Trophoblast cell (in vitro differentiated cells and primary cell): ENCODE data around the gene ATXN1.
A peak's percentile ranks its signal among the peaks of the same experiment; 100 is the strongest.

Source experiments
- DNase-seq, 2 donors: peaks; one replicate each; pipeline ENCODE4 v3.0.0-alpha.2; 2016
- H2AFZ ChIP-seq: 2 replicates; pipeline ENCODE4 v1.6.1; 2013; ENCODE audit warnings: low read length, moderate library complexity, mild to moderate bottlenecking; ENCODE audit not compliant: insufficient read depth, poor library complexity
- H2AK5ac ChIP-seq: 2 replicates; pipeline ENCODE4 v1.6.1; 2013; ENCODE audit warnings: mild to moderate bottlenecking, low read length
- H2BK120ac ChIP-seq: 2 replicates; pipeline ENCODE4 v1.6.1; 2013; ENCODE audit warnings: low read length, mild to moderate bottlenecking, moderate library complexity; ENCODE audit not compliant: insufficient read depth, poor library complexity
- H2BK12ac ChIP-seq: 2 replicates; pipeline ENCODE4 v1.6.1; 2013; ENCODE audit warnings: mild to moderate bottlenecking, low read length, moderate library complexity
- H2BK5ac ChIP-seq: 2 replicates; pipeline ENCODE4 v1.6.1; 2013; ENCODE audit warnings: low read length, low read depth, moderate library complexity, mild to moderate bottlenecking; ENCODE audit not compliant: poor library complexity
- H3K14ac ChIP-seq: 2 replicates; pipeline ENCODE4 v1.6.1; 2013; ENCODE audit warnings: mild to moderate bottlenecking, low read length
- H3K18ac ChIP-seq: 2 replicates; pipeline ENCODE4 v1.6.1; 2013; ENCODE audit warnings: mild to moderate bottlenecking, low read length
- H3K23ac ChIP-seq: 2 replicates; pipeline ENCODE4 v1.6.1; 2013; ENCODE audit warnings: low read length
- H3K27ac ChIP-seq: 2 replicates; pipeline ENCODE4 v1.5.1; 2013; ENCODE audit warnings: low read depth, mild to moderate bottlenecking, inconsistent platforms, low read length, moderate library complexity
- H3K27me3 ChIP-seq: 2 replicates; pipeline ENCODE4 v1.6.1; 2013; ENCODE audit warnings: inconsistent platforms, mild to moderate bottlenecking, low read length, moderate library complexity; ENCODE audit not compliant: insufficient read depth
- H3K36me3 ChIP-seq, 2 experiments: 1 replicate in 1 of 2; 2 replicates in 1 of 2; pipeline ENCODE4 v1.6.1; 2013; ENCODE audit warnings: low read length in 2 of 2, mild to moderate bottlenecking in 2 of 2, moderate library complexity in 1 of 2; ENCODE audit not compliant: insufficient read depth in 2 of 2, control insufficient read depth in 1 of 2
- H3K4ac ChIP-seq: 2 replicates; pipeline ENCODE4 v1.6.1; 2013; ENCODE audit warnings: low read depth, mild to moderate bottlenecking, low read length, moderate library complexity
- H3K4me1 ChIP-seq, 2 experiments: 1 replicate in 1 of 2; 2 replicates in 1 of 2; pipeline ENCODE4 v1.6.1; 2013; ENCODE audit warnings: low read length in 2 of 2, mild to moderate bottlenecking in 2 of 2, moderate library complexity in 1 of 2; ENCODE audit not compliant: insufficient read depth in 2 of 2, control insufficient read depth in 1 of 2
- H3K4me2 ChIP-seq: 2 replicates; pipeline ENCODE4 v1.6.1; 2013; ENCODE audit warnings: inconsistent platforms, mild to moderate bottlenecking, low read length, moderate library complexity
- H3K4me3 ChIP-seq: 2 replicates; pipeline ENCODE4 v1.5.1; 2013; ENCODE audit warnings: mild to moderate bottlenecking, low read depth, low read length, inconsistent platforms
- H3K79me1 ChIP-seq: one replicate; pipeline ENCODE4 v1.6.1; 2013; ENCODE audit warnings: low read length
- H3K79me2 ChIP-seq: 2 replicates; pipeline ENCODE4 v1.6.1; 2013; ENCODE audit warnings: low read length, mild to moderate bottlenecking; ENCODE audit not compliant: control insufficient read depth, insufficient read depth, poor library complexity
- H3K9ac ChIP-seq: 2 replicates; pipeline ENCODE4 v1.6.1; 2013; ENCODE audit warnings: mild to moderate bottlenecking, low read length
- H3K9me3 ChIP-seq: 2 replicates; pipeline ENCODE4 v1.6.1; 2013; ENCODE audit warnings: low read depth, mild to moderate bottlenecking, control low read depth, inconsistent platforms, low read length; ENCODE audit not compliant: insufficient read depth
- H4K12ac ChIP-seq: 2 replicates; pipeline ENCODE4 v1.6.1; 2013; ENCODE audit warnings: low read depth, mild to moderate bottlenecking, low read length, moderate library complexity
- H4K8ac ChIP-seq: 2 replicates; pipeline ENCODE4 v1.6.1; 2013; ENCODE audit warnings: low read depth, mild to moderate bottlenecking, low read length, moderate library complexity
- H4K91ac ChIP-seq: one replicate; pipeline ENCODE4 v1.6.1; 2013; ENCODE audit warnings: low read depth, mild to moderate bottlenecking, low read length, moderate library complexity
- WGBS: extraction: QIAGEN DNeasy Blood & Tissue Kit; methylation state at CpG from one replicate; pipeline ENCODE4 v1.1.7; 2013; ENCODE audit warnings: missing lambda C conversion rate; ENCODE audit not compliant: insufficient read length, insufficient coverage; ENCODE audit errors: extremely low coverage; 5-methylcytosine and 5-hydroxymethylcytosine counted together

Gene ATXN1

DNA sequence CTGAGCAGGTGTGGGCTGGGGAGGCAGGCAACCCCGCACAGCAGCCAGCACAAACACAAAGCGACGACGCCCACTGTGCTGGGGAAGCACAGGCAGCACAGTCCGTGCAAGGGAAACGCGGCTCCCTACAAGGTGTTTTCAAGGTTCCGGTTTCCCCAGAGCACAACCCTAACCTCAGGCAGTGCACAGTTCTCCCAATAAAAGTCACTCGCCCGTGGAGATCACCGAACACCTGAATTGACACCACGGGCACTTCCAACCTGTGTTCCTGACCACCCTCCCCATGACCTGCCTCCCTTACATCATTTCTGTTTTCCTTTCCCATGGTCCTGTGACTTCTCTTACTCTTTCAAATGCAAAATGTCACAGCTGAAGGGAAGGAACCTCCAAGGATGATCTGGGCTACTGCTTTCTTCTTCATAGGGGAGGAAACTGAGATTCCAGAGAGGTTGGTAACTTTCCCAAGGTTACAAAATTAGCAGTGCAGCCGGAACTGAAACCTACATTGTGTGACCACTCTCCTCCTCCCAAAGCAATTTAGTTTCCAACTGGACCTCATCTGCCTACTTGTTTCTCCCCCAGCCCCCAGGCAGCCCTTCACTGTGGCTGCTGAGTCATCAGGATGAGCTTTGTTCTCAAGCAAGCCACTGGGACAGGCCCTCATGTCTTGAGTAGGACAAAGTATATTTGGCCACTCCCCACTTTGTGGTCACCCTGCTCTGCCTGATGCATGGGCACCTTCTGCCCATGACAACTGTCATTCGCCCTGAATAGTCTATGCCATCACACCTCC is 125.3 kb downstream of the ATXN1 start:
- Histone ChIP-seq H3K14ac (peak overlapping the region; percentile 14), H3K4me2 (no peak overlapping the region), H3K27me3 (no peaks in the 10 kb centered on the region), H4K91ac (no peak overlapping the region), H3K36me3 (no peaks in the 10 kb centered on the region), H2BK120ac (no peak overlapping the region), H3K79me2 (peaks cover 2% of the 10 kb centered on the region), H3K27ac (peak overlapping the region; percentile 20), H3K18ac (peak overlapping the region; percentile 7), H2AFZ (no peak overlapping the region), H4K12ac (no peak overlapping the region), H4K8ac (peak overlapping the region; percentile 13), H3K23ac (peak overlapping the region; percentile 78), H2BK12ac (no peak overlapping the region), H3K4me3 (no peak overlapping the region), H2AK5ac (no peak overlapping the region), H3K4ac (no peak overlapping the region), H3K9me3 (no peaks in the 10 kb centered on the region), H3K79me1 (peaks cover 3% of the 10 kb centered on the region), H2BK5ac (no peak overlapping the region), H3K4me1 (peaks cover 9% of the 10 kb centered on the region in 2 experiments), H3K9ac (peak overlapping the region; percentile 37)
- WGBS = no CpG with 5 or more reads among the region's 14 CpGs
- DNase-seq = peak; percentile 15 to 22

DNA sequence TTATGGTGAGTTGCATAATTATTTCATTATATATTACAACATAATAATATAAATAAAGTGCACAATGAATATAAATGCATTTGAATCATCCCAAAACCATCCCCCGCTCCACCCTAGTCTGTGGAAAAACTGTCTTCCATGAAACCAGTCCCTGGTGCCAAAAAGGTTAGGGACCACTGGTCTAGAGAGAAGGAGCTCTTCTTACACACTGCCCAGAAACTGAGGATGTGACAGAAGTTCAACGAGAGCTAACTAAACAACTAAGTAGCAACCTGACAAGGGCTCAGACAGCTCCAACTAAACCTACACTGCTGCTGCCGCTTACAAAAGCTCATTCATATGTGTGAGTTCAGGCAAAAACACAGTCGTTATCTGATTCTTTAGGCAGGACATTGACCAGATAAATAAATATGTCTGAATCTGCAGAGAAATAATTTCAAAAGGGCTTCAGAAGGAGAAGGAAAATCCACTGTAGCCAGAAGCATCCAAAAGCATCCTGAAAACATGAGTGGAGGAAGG is 125.9 kb downstream of the ATXN1 start:
- no peak overlapping the region for H2BK12ac ChIP-seq
- H4K8ac ChIP-seq = peak overlapping the region; percentile 13
- no peak overlapping the region for H3K27ac ChIP-seq
- H2BK5ac ChIP-seq = no peak overlapping the region
- no peaks in the 10 kb centered on the region for H3K36me3 ChIP-seq
- H3K4me2 ChIP-seq = no peak overlapping the region
- no peaks in the 10 kb centered on the region for H3K9me3 ChIP-seq
- no peak for DNase-seq
- H4K12ac ChIP-seq = no peak overlapping the region
- peaks cover 9 to 10% of the 10 kb centered on the region in 2 experiments for H3K4me1 ChIP-seq
- no peak overlapping the region for H3K14ac ChIP-seq
- H3K4ac ChIP-seq = no peak overlapping the region
- peak overlapping the region; percentile 45 for H3K9ac ChIP-seq
- H2AK5ac ChIP-seq = no peak overlapping the region
- no peaks in the 10 kb centered on the region for H3K27me3 ChIP-seq
- no peak overlapping the region for H4K91ac ChIP-seq
- H3K79me2 ChIP-seq = peaks cover 2% of the 10 kb centered on the region
- H3K79me1 ChIP-seq = peaks cover 3% of the 10 kb centered on the region
- peak overlapping the region; percentile 7 for H3K18ac ChIP-seq
- H3K4me3 ChIP-seq = no peak overlapping the region
- WGBS = no CpG with 5 or more reads among the region's 4 CpGs
- no peak overlapping the region for H2AFZ ChIP-seq
- H3K23ac ChIP-seq = no peak overlapping the region
- H2BK120ac ChIP-seq = no peak overlapping the region

DNA sequence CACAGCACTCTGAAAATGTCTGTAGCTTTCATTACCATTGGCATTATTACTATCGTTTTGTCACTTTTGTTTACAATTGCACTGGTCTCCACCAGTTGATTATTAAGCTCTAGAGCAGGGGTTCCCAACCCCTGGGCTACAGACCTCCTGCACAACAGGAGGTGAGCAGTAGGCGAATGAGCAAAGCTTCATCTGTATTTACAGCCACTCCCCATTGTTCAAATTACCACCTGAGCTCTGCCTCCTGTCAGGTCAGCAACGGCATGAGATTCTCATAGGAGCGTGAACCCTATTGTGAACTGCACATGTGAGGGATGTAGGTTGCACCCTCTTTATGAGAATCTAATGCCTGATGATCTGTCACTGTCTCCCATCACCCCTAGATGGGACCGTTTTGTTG is 126.4 kb downstream of the ATXN1 start:
- H2AFZ ChIP-seq = no peak overlapping the region
- H3K23ac ChIP-seq = no peak overlapping the region
- no peak overlapping the region for H3K14ac ChIP-seq
- peaks cover 13% of the 10 kb centered on the region in 2 experiments for H3K4me1 ChIP-seq
- H3K36me3 ChIP-seq = no peaks in the 10 kb centered on the region
- no peak overlapping the region for H3K4ac ChIP-seq
- H3K27ac ChIP-seq = no peak overlapping the region
- H3K4me3 ChIP-seq = no peak overlapping the region
- peaks cover 2% of the 10 kb centered on the region for H3K79me2 ChIP-seq
- no peak overlapping the region for H2BK5ac ChIP-seq
- no CpG with 5 or more reads among the region's 5 CpGs for WGBS
- no peaks in the 10 kb centered on the region for H3K27me3 ChIP-seq
- H3K9ac ChIP-seq = no peak overlapping the region
- no peak overlapping the region for H2BK120ac ChIP-seq
- no peak overlapping the region for H4K12ac ChIP-seq
- H2AK5ac ChIP-seq = no peak overlapping the region
- H4K8ac ChIP-seq = no peak overlapping the region
- no peak overlapping the region for H4K91ac ChIP-seq
- no peaks in the 10 kb centered on the region for H3K9me3 ChIP-seq
- H3K4me2 ChIP-seq = no peak overlapping the region
- H3K18ac ChIP-seq = no peak overlapping the region
- no peak for DNase-seq
- no peak overlapping the region for H2BK12ac ChIP-seq
- peaks cover 3% of the 10 kb centered on the region for H3K79me1 ChIP-seq

DNA sequence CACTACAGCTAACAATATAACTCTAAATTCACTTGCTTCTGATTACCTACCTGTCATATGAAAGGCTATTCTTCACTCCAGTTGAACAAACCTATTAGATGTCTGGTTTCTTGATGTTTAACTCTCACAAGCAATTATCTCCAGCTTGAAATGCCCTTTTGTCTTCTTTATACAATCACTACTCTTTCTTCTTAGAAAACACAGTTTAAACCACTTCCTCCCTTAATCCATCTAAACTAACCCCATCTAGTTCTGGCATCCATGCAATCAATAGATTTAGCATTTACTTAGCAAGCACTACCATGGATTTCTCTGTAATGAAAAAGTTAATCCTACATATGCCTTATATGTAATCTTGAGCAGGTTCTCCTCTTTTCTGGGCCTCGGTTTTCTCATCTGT is 127.3 kb downstream of the ATXN1 start:
- Histone ChIP-seq H3K79me2 (peaks cover 2% of the 10 kb centered on the region), H3K79me1 (peaks cover 3% of the 10 kb centered on the region)
- WGBS = no CpG with 5 or more reads among the region's 1 CpG

More for the DNA sequence above, 127.3 kb downstream of the ATXN1 start:
- Histone ChIP-seq H3K9ac (no peak overlapping the region), H2BK120ac (no peak overlapping the region), H3K36me3 (no peaks in the 10 kb centered on the region), H2BK12ac (no peak overlapping the region), H2BK5ac (no peak overlapping the region), H3K9me3 (no peaks in the 10 kb centered on the region), H3K27me3 (no peaks in the 10 kb centered on the region), H2AFZ (no peak overlapping the region), H3K4ac (no peak overlapping the region), H3K4me2 (no peak overlapping the region), H3K4me1 (peaks cover 13% of the 10 kb centered on the region in 2 experiments), H4K91ac (no peak overlapping the region), H4K12ac (no peak overlapping the region), H3K4me3 (no peak overlapping the region), H3K14ac (no peak overlapping the region), H3K18ac (no peak overlapping the region), H3K27ac (no peak overlapping the region), H4K8ac (no peak overlapping the region), H2AK5ac (no peak overlapping the region), H3K23ac (no peak overlapping the region)
- DNase-seq = no peak
